ENCODE data around the gene SLC25A1.

DNA sequence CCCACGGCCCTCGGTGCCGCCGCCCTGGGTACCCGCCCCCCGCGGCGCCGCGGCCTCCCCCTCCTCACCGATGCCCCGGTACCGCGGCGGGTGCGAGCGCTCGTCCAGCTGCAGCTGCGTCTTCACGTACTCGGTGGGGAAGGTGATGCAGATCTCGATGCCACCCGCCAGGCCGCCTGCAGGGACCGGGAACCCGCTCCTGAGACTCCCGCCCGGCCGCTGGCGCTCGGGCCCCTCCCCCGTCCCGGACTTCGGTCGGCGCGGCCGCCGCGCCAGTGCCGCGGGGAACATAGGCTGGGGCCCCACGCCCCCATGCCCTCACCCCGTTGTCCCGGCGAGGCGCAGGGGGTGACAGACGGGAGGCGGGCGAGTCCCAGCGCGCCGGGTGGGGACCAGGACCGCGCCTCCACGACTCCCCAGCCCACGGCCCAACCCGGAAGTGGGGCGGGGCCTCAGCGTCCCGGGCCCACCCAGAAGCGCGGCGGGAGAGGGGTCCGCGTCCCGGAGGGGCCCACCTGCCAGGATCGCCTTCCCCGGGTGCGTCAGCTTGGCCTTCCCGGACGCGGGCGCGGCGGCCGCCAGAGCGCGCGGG, 375 bp downstream of the SLC25A1 start:
- TF ChIP-seq, protein P1, sequence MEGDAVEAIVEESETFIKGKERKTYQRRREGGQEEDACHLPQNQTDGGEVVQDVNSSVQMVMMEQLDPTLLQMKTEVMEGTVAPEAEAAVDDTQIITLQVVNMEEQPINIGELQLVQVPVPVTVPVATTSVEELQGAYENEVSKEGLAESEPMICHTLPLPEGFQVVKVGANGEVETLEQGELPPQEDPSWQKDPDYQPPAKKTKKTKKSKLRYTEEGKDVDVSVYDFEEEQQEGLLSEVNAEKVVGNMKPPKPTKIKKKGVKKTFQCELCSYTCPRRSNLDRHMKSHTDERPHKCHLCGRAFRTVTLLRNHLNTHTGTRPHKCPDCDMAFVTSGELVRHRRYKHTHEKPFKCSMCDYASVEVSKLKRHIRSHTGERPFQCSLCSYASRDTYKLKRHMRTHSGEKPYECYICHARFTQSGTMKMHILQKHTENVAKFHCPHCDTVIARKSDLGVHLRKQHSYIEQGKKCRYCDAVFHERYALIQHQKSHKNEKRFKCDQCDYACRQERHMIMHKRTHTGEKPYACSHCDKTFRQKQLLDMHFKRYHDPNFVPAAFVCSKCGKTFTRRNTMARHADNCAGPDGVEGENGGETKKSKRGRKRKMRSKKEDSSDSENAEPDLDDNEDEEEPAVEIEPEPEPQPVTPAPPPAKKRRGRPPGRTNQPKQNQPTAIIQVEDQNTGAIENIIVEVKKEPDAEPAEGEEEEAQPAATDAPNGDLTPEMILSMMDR (conservative IDR thresholded peaks at IDR 0.05 in 1 of 2, IDR thresholded peaks at IDR 0.05 in 1 of 2; ENCODE audit: extremely low read depth in 1 of 2, insufficient read depth in 1 of 2, low read depth in 1 of 2, low read length in 2 of 2): no peak
- TF ChIP-seq EZH2 (IDR thresholded peaks at IDR 0.05; ENCODE audit: borderline replicate concordance, low read length): no peak

Data from mammary epithelial cell (primary cell).